HCT116 (cell line): ENCODE results near the gene CHST5. TPM values are rescaled to one million over a fixed set of nuclear protein-coding genes. Genes with fewer than 3 reads are reported as not detected.

Experiments
- ATAC-seq: fragments of 200-7000 bp; cut with Tn5 transposase; 2 replicates; pipeline ENCODE4 v1.9.1; 2020; ENCODE audit warnings: mild to moderate bottlenecking, moderate library complexity
- BruUV-seq: library from RNA; stranded (reverse); fragments of 400-500 nt; replicated peaks from 2 replicates; lab custom pipeline; 2021; lab: Mats Ljungman, UMichigan
- CTCF ChIA-PET: fragments of 300-600 bp; sonication (Branson Sonifier 250); formaldehyde crosslinking; loops from one replicate; lab custom pipeline; 2021; ENCODE audit warnings: antibody characterized with exemption; lab: Charles Lee
- POLR2A ChIA-PET: fragments of 300-600, 350-600 bp; sonication (Branson Sonifier 250); formaldehyde crosslinking; loops from one replicate; lab custom pipeline; 2021; ENCODE audit warnings: antibody characterized with exemption; lab: Charles Lee
- RAD21 ChIA-PET, 2 experiments: fragments of 300-600 bp; sonication (Branson Sonifier 250); formaldehyde crosslinking; loops; one replicate each; lab custom pipeline; 2023; ENCODE audit warnings: low total read pairs in 2 of 2; ENCODE audit not compliant: uncharacterized antibody in 2 of 2, unreplicated experiment in 2 of 2, low non-redundant PET in 1 of 2; lab: Charles Lee
- DNase-seq: peaks from one replicate; pipeline ENCODE4 v3.0.0-alpha.2; 2010; ENCODE audit warnings: low read depth, low spot score
- H2AFZ ChIP-seq: fragments of 200-600 bp; shearing (Covaris generic), sonication (generic); 2 replicates; pipeline ENCODE4 v1.6.1; 2017; ENCODE audit warnings: low read depth, mixed run types, mixed read lengths, antibody characterized with exemption, low read length; ENCODE audit not compliant: poor library complexity, severe bottlenecking
- H3K27ac ChIP-seq: 2 replicates; pipeline ENCODE4 v1.5.1; 2012; ENCODE audit warnings: low read depth, low read length
- H3K27me3 ChIP-seq: fragments of 200-600 bp; sonication (generic); 2 replicates; pipeline ENCODE4 v1.6.1; 2016; ENCODE audit warnings: mixed run types, low read length, mixed read lengths; ENCODE audit not compliant: insufficient read depth
- H3K36me3 ChIP-seq, 2 experiments: fragments of 200-500 bp in 1 of 2; fragments of 200-600 bp in 1 of 2; sonication (Bioruptor generic) in 1 of 2; sonication (generic) in 1 of 2; 2 replicates each; pipeline versions ENCODE4 v1.5.1 to v1.6.1; 2014 to 2016; ENCODE audit warnings: low read length in 2 of 2, inconsistent platforms in 1 of 2, mixed read lengths in 1 of 2, mixed run types in 1 of 2; ENCODE audit not compliant: insufficient read depth in 2 of 2, control insufficient read depth in 1 of 2
- H3K4me1 ChIP-seq, 2 experiments: fragments of 200-600 bp in 1 of 2; sonication (generic) in 1 of 2; 2 replicates each; pipeline versions ENCODE4 v1.5.1 to v1.6.1; 2012 to 2017; ENCODE audit warnings: low read length in 2 of 2, inconsistent platforms in 1 of 2, mild to moderate bottlenecking in 1 of 2, mixed read lengths in 1 of 2, mixed run types in 1 of 2, moderate library complexity in 1 of 2; ENCODE audit not compliant: insufficient read depth in 2 of 2, control insufficient read depth in 1 of 2
- H3K4me2 ChIP-seq: fragments of 200-600 bp; sonication (generic); 2 replicates; pipeline ENCODE4 v1.6.1; 2017; ENCODE audit warnings: mixed run types, low read length, mixed read lengths
- H3K4me3 ChIP-seq, 2 experiments: fragments of 200-600 bp in 1 of 2; sonication (generic) in 1 of 2; replicated peaks in 1 of 2; 2 replicates each; pipeline ENCODE4 v1.5.1; 2011 to 2016; ENCODE audit warnings: low read length in 2 of 2, control low read depth in 1 of 2, low read depth in 1 of 2, mild to moderate bottlenecking in 1 of 2, mixed read lengths in 1 of 2, mixed run types in 1 of 2
- H3K79me2 ChIP-seq: fragments of 200-600 bp; sonication (generic); 2 replicates; pipeline ENCODE4 v1.6.1; 2017; ENCODE audit warnings: mild to moderate bottlenecking, mixed run types, low read length, moderate library complexity, mixed read lengths; ENCODE audit not compliant: insufficient read depth
- H3K9ac ChIP-seq: fragments of 200-600 bp; sonication (generic); 2 replicates; pipeline ENCODE4 v1.6.1; 2016; ENCODE audit warnings: low read length, mixed read lengths
- H3K9me2 ChIP-seq: fragments of 200-600 bp; sonication (generic), shearing (Covaris generic); 2 replicates; pipeline ENCODE4 v1.6.1; 2017; ENCODE audit warnings: mixed run types, mild to moderate bottlenecking, moderate library complexity; ENCODE audit not compliant: insufficient read depth
- H3K9me3 ChIP-seq, 2 experiments: fragments of 200-500 bp in 1 of 2; fragments of 200-600 bp in 1 of 2; sonication (Bioruptor generic) in 1 of 2; sonication (generic) in 1 of 2; 2 replicates each; pipeline ENCODE4 v1.6.1; 2014 to 2017; ENCODE audit warnings: low read length in 2 of 2, mixed read lengths in 2 of 2, inconsistent platforms in 1 of 2, low read depth in 1 of 2, mild to moderate bottlenecking in 1 of 2, mixed run types in 1 of 2, moderate library complexity in 1 of 2; ENCODE audit not compliant: control insufficient read depth in 1 of 2, insufficient read depth in 1 of 2
- H4K20me1 ChIP-seq: fragments of 200-600 bp; sonication (generic), shearing (Covaris generic); 2 replicates; pipeline ENCODE4 v1.6.1; 2017; ENCODE audit warnings: mixed run types, mild to moderate bottlenecking, moderate library complexity; ENCODE audit not compliant: insufficient read depth
- CBX3 ChIP-seq: IDR thresholded peaks from 2 replicates; pipeline ENCODE4 v1.6.1; 2012; ENCODE audit warnings: low read depth
- CEBPB ChIP-seq: IDR thresholded peaks from 2 replicates; pipeline ENCODE4 v1.6.1; 2012; ENCODE audit warnings: low read depth
- EGR1 ChIP-seq: IDR thresholded peaks from 2 replicates; pipeline ENCODE4 v1.6.1; 2012; ENCODE audit warnings: low read depth
- ELF1 ChIP-seq: IDR thresholded peaks from 2 replicates; pipeline ENCODE4 v1.6.1; 2012; ENCODE audit warnings: low read depth, borderline replicate concordance
- EZH2 ChIP-seq: fragments of 200-600 bp; sonication (generic); IDR thresholded peaks from 2 replicates; pipeline ENCODE4 v1.6.1; 2017; ENCODE audit warnings: antibody characterized with exemption, mixed run types
- EZH2phosphoT487 ChIP-seq: fragments of 200-600 bp; IDR thresholded peaks from 2 replicates; pipeline ENCODE4 v1.6.1; 2018; ENCODE audit warnings: antibody characterized with exemption, borderline replicate concordance
- FOSL1 ChIP-seq: IDR thresholded peaks from 2 replicates; pipeline ENCODE4 v1.6.1; 2012; ENCODE audit warnings: low read depth
- MAX ChIP-seq: IDR thresholded peaks from 2 replicates; pipeline ENCODE4 v1.6.1; 2012
- POLR2AphosphoS5 ChIP-seq: IDR thresholded peaks from 2 replicates; pipeline ENCODE4 v1.6.1; 2011; ENCODE audit warnings: mild to moderate bottlenecking, low read depth, low read length, moderate library complexity
- RAD21 ChIP-seq: IDR thresholded peaks from 2 replicates; pipeline ENCODE4 v1.6.1; 2012; ENCODE audit warnings: low read depth, mild to moderate bottlenecking
- SRF ChIP-seq: IDR thresholded peaks from 2 replicates; pipeline ENCODE4 v1.6.1; 2012; ENCODE audit warnings: low read depth
- TCF7L2 ChIP-seq: IDR thresholded peaks from 2 replicates; pipeline ENCODE4 v1.7.0; 2011; ENCODE audit warnings: borderline replicate concordance, inconsistent platforms; ENCODE audit not compliant: insufficient read depth, insufficient read length; ENCODE audit errors: extremely low read depth
- YY1 ChIP-seq: IDR thresholded peaks from 2 replicates; pipeline ENCODE4 v1.6.1; 2011; ENCODE audit warnings: low read length, low read depth, moderate library complexity, mild to moderate bottlenecking; ENCODE audit not compliant: insufficient replicate concordance; ENCODE audit errors: extremely low read depth
- ZNF274 ChIP-seq: fragments of 200-500 bp; sonication (Bioruptor generic); IDR thresholded peaks from 2 replicates; pipeline ENCODE4 v1.6.1; 2014; ENCODE audit warnings: mild to moderate bottlenecking, low read depth, low read length, inconsistent platforms
- intact Hi-C: fragments of 100-400 bp; cut with micrococcal nuclease; formaldehyde crosslinking; loops from 2 replicates; pipeline ENCODE4 v1.10.0; 2022
- total RNA-seq: library from RNA; stranded (reverse); gene quantifications from one replicate; pipeline ENCODE4 v1.2.1, GENCODE V29; 2021; ENCODE audit not compliant: unreplicated experiment
- TF ChIP-seq, protein P1 (sequence below): IDR thresholded peaks from 2 replicates; pipeline ENCODE4 v1.6.1; 2012; ENCODE audit warnings: low read depth
- TF ChIP-seq, protein P2 (sequence below), 3 experiments: fragments of 200-600 bp in 1 of 3; sonication (generic) in 1 of 3; IDR thresholded peaks in 2 of 3; conservative IDR thresholded peaks in 1 of 3; 2 replicates each; pipeline ENCODE4 v1.5.1; 2012 to 2017; ENCODE audit warnings: low read depth in 2 of 3, low read length in 2 of 3, antibody characterized with exemption in 1 of 3, borderline replicate concordance in 1 of 3, control low read depth in 1 of 3, mild to moderate bottlenecking in 1 of 3, mixed read lengths in 1 of 3, mixed run types in 1 of 3, moderate library complexity in 1 of 3; ENCODE audit not compliant: insufficient read depth in 1 of 3

CHST5 gene
- total RNA-seq, 1 experiment from 2014 or later = 0.32 TPM

GRCh38 chr16:75575958-75576357, 40.0 kb upstream of the CHST5 start:
- H3K36me3 ChIP-seq = peaks cover 28 to 32% of the 10 kb centered on the region in 2 experiments
- CTCF ChIA-PET = no interaction called here
- DNase-seq (no peak), ATAC-seq (no peak)
- H3K79me2 ChIP-seq = no peaks in the 10 kb centered on the region
- no peak overlapping the region for H2AFZ ChIP-seq
- RAD21 ChIA-PET = no interaction called here
- H4K20me1 ChIP-seq = no peaks in the 10 kb centered on the region
- H3K27me3 ChIP-seq = no peaks in the 10 kb centered on the region
- no TSS peak for BruUV-seq
- no peaks in the 10 kb centered on the region for H3K4me1 ChIP-seq
- no peaks in the 10 kb centered on the region for H3K9me2 ChIP-seq
- H3K4me2 ChIP-seq = no peak overlapping the region
- no peak overlapping the region for H3K27ac ChIP-seq
- no peak overlapping the region for H3K9ac ChIP-seq
- TF ChIP-seq MAX (no peak), EZH2phosphoT487 (no peak)
- POLR2A ChIA-PET = no interaction called here
- no peak overlapping the region for H3K4me3 ChIP-seq
- intact Hi-C loops = no loop called here
- no peaks in the 10 kb centered on the region for H3K9me3 ChIP-seq

- no TSS peak for BruUV-seq
- Histone ChIP-seq H3K9ac (no peak overlapping the region), H3K27ac (no peak overlapping the region), H3K79me2 (peaks cover 3% of the 10 kb centered on the region; the same call in 1 of the 2 replicates), H2AFZ (no peak overlapping the region), H3K9me3 (no peaks in the 10 kb centered on the region), H3K4me1 (no peaks in the 10 kb centered on the region), H3K27me3 (no peaks in the 10 kb centered on the region), H3K36me3 (peaks cover 35 to 43% of the 10 kb centered on the region in 2 experiments), H3K4me3 (no peak overlapping the region), H3K9me2 (no peaks in the 10 kb centered on the region), H4K20me1 (no peaks in the 10 kb centered on the region), H3K4me2 (no peak overlapping the region)
- intact Hi-C loops = no loop called here
- ChIA-PET RAD21 (interaction anchor here in 1 of 2 experiments (0.6 kb wide), 1 partner anchor 56 kb away, joined by 6 read pairs; no protein-coding TSS in a partner anchor), POLR2A (no interaction called here), CTCF (no interaction called here)
- ATAC-seq = no peak
- DNase-seq = no peak
- TF ChIP-seq POLR2AphosphoS5 (no peak), CBX3 (no peak), EZH2 (no peak), EGR1 (no peak), YY1 (no peak), TCF7L2 (no peak), ELF1 (no peak), RAD21 (no peak), CEBPB (no peak), EZH2phosphoT487 (no peak), FOSL1 (no peak), SRF (no peak), ZNF274 (no peak)
- TF ChIP-seq, protein P1, sequence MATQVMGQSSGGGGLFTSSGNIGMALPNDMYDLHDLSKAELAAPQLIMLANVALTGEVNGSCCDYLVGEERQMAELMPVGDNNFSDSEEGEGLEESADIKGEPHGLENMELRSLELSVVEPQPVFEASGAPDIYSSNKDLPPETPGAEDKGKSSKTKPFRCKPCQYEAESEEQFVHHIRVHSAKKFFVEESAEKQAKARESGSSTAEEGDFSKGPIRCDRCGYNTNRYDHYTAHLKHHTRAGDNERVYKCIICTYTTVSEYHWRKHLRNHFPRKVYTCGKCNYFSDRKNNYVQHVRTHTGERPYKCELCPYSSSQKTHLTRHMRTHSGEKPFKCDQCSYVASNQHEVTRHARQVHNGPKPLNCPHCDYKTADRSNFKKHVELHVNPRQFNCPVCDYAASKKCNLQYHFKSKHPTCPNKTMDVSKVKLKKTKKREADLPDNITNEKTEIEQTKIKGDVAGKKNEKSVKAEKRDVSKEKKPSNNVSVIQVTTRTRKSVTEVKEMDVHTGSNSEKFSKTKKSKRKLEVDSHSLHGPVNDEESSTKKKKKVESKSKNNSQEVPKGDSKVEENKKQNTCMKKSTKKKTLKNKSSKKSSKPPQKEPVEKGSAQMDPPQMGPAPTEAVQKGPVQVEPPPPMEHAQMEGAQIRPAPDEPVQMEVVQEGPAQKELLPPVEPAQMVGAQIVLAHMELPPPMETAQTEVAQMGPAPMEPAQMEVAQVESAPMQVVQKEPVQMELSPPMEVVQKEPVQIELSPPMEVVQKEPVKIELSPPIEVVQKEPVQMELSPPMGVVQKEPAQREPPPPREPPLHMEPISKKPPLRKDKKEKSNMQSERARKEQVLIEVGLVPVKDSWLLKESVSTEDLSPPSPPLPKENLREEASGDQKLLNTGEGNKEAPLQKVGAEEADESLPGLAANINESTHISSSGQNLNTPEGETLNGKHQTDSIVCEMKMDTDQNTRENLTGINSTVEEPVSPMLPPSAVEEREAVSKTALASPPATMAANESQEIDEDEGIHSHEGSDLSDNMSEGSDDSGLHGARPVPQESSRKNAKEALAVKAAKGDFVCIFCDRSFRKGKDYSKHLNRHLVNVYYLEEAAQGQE = no peak
- TF ChIP-seq, protein P2, sequence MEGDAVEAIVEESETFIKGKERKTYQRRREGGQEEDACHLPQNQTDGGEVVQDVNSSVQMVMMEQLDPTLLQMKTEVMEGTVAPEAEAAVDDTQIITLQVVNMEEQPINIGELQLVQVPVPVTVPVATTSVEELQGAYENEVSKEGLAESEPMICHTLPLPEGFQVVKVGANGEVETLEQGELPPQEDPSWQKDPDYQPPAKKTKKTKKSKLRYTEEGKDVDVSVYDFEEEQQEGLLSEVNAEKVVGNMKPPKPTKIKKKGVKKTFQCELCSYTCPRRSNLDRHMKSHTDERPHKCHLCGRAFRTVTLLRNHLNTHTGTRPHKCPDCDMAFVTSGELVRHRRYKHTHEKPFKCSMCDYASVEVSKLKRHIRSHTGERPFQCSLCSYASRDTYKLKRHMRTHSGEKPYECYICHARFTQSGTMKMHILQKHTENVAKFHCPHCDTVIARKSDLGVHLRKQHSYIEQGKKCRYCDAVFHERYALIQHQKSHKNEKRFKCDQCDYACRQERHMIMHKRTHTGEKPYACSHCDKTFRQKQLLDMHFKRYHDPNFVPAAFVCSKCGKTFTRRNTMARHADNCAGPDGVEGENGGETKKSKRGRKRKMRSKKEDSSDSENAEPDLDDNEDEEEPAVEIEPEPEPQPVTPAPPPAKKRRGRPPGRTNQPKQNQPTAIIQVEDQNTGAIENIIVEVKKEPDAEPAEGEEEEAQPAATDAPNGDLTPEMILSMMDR (IDR thresholded peaks at IDR 0.05 in 2 of 3, conservative IDR thresholded peaks at IDR 0.05 in 1 of 3; ENCODE audit: borderline replicate concordance in 1 of 3, insufficient read depth in 1 of 3, low read depth in 2 of 3, low read length in 2 of 3) = no peak
These were observed 38.0 kb upstream of the CHST5 start for GRCh38 chr16:75573955-75574354.
